H9 (cell line): Measurements from ENCODE around the gene CR1L. TPM values are rescaled to one million over a fixed set of nuclear protein-coding genes. Genes with fewer than 3 reads are reported as not detected.
"Not testable (repeated sequence)": the region's sequence is repeated elsewhere in the genome, so short reads cannot be mapped to it uniquely, and the experiment has no call there.

ENCODE experiments used
- DNase-seq: peaks from one replicate; pipeline ENCODE4 v3.0.0-alpha.2; 2017
- H2AFZ ChIP-seq: one replicate; pipeline ENCODE4 v1.6.1; 2013; ENCODE audit warnings: mild to moderate bottlenecking, low read length, control low read depth, moderate library complexity
- H2AK5ac ChIP-seq: 2 replicates; pipeline ENCODE4 v1.6.1; 2013; ENCODE audit warnings: low read length, control low read depth, mixed read lengths; ENCODE audit not compliant: insufficient read length
- H2BK120ac ChIP-seq: one replicate; pipeline ENCODE4 v1.6.1; 2013; ENCODE audit warnings: low read depth, mild to moderate bottlenecking, low read length, control low read depth, inconsistent platforms; ENCODE audit not compliant: poor library complexity, severe bottlenecking
- H2BK12ac ChIP-seq: 2 replicates; pipeline ENCODE4 v1.6.1; 2013; ENCODE audit warnings: low read length, control low read depth, mixed read lengths, low read depth; ENCODE audit not compliant: insufficient read length
- H2BK15ac ChIP-seq: 2 replicates; pipeline ENCODE4 v1.6.1; 2013; ENCODE audit warnings: low read depth, low read length, control low read depth
- H2BK20ac ChIP-seq: one replicate; pipeline ENCODE4 v1.6.1; 2013; ENCODE audit warnings: low read depth, mild to moderate bottlenecking, low read length, control low read depth, inconsistent platforms; ENCODE audit not compliant: poor library complexity, severe bottlenecking
- H2BK5ac ChIP-seq: 2 replicates; pipeline ENCODE4 v1.6.1; 2013; ENCODE audit warnings: low read length, control low read depth, mixed read lengths; ENCODE audit not compliant: insufficient read length
- H3K14ac ChIP-seq: 2 replicates; pipeline ENCODE4 v1.6.1; 2013; ENCODE audit warnings: low read length, control low read depth; ENCODE audit not compliant: insufficient read depth
- H3K18ac ChIP-seq: 2 replicates; pipeline ENCODE4 v1.6.1; 2013; ENCODE audit warnings: low read depth, mild to moderate bottlenecking, mixed read lengths, low read length, control low read depth; ENCODE audit not compliant: insufficient read length
- H3K23ac ChIP-seq: 2 replicates; pipeline ENCODE4 v1.6.1; 2013; ENCODE audit warnings: low read length, control low read depth, mixed read lengths, low read depth; ENCODE audit not compliant: insufficient read length
- H3K23me2 ChIP-seq: 2 replicates; pipeline ENCODE4 v1.6.1; 2013; ENCODE audit warnings: low read depth, mild to moderate bottlenecking, mixed read lengths, low read length, control low read depth; ENCODE audit not compliant: insufficient read length, poor library complexity, severe bottlenecking
- H3K27ac ChIP-seq: 2 replicates; pipeline ENCODE4 v1.5.1; 2013; ENCODE audit warnings: low read length, control low read depth, mixed read lengths, low read depth; ENCODE audit not compliant: insufficient read length
- H3K27me3 ChIP-seq: 2 replicates; pipeline ENCODE4 v1.6.1; 2013; ENCODE audit warnings: low read length, control low read depth, inconsistent platforms; ENCODE audit not compliant: insufficient read depth
- H3K4ac ChIP-seq: 2 replicates; pipeline ENCODE4 v1.6.1; 2013; ENCODE audit warnings: low read depth, mild to moderate bottlenecking, control low read depth, inconsistent platforms, low read length, moderate library complexity
- H3K4me1 ChIP-seq: 2 replicates; pipeline ENCODE4 v1.6.1; 2013; ENCODE audit warnings: low read length, control low read depth, inconsistent platforms; ENCODE audit not compliant: insufficient read depth
- H3K4me2 ChIP-seq: 2 replicates; pipeline ENCODE4 v1.6.1; 2013; ENCODE audit warnings: low read length, control low read depth, mixed read lengths; ENCODE audit not compliant: insufficient read length, insufficient read depth
- H3K56ac ChIP-seq: 2 replicates; pipeline ENCODE4 v1.6.1; 2013; ENCODE audit warnings: low read depth, mild to moderate bottlenecking, mixed read lengths, low read length, control low read depth; ENCODE audit not compliant: insufficient read length
- H3K79me1 ChIP-seq: 2 replicates; pipeline ENCODE4 v1.6.1; 2013; ENCODE audit warnings: low read depth, mild to moderate bottlenecking, moderate library complexity, low read length, control low read depth, inconsistent platforms; ENCODE audit not compliant: insufficient read depth, poor library complexity, severe bottlenecking
- H3K79me2 ChIP-seq: 2 replicates; pipeline ENCODE4 v1.6.1; 2013; ENCODE audit warnings: low read length, control low read depth, inconsistent platforms; ENCODE audit not compliant: insufficient read depth
- H3K9ac ChIP-seq: 2 replicates; pipeline ENCODE4 v1.6.1; 2013; ENCODE audit warnings: low read length, control low read depth, mixed read lengths; ENCODE audit not compliant: insufficient read length; ENCODE audit errors: extremely low read depth
- H3K9me3 ChIP-seq: one replicate; pipeline ENCODE4 v1.6.1; 2013; ENCODE audit warnings: low read depth, low read length, inconsistent platforms; ENCODE audit not compliant: control insufficient read depth
- H3T11ph ChIP-seq: one replicate; pipeline ENCODE4 v1.6.1; 2013; ENCODE audit warnings: mild to moderate bottlenecking, low read length, control low read depth, inconsistent platforms
- H4K20me1 ChIP-seq: one replicate; pipeline ENCODE4 v1.6.1; 2013; ENCODE audit not compliant: control insufficient read depth, insufficient read length, insufficient read depth
- H4K5ac ChIP-seq: 2 replicates; pipeline ENCODE4 v1.6.1; 2013; ENCODE audit warnings: low read depth, mild to moderate bottlenecking, mixed read lengths, low read length, control low read depth; ENCODE audit not compliant: insufficient read length
- H4K8ac ChIP-seq: replicated peaks from 2 replicates; pipeline ENCODE4 v1.6.1; 2013; ENCODE audit warnings: low read length, control low read depth, mixed read lengths, low read depth; ENCODE audit not compliant: insufficient read length
- H4K91ac ChIP-seq: 2 replicates; pipeline ENCODE4 v1.6.1; 2013; ENCODE audit warnings: low read depth, mild to moderate bottlenecking, moderate library complexity, mixed read lengths, low read length, control low read depth; ENCODE audit not compliant: insufficient read length
- H3K27ac Mint-ChIP-seq, 3 experiments: 2 replicates in 2 of 3; 3 replicates in 1 of 3; pipeline ENCODE4 v1.8.0; 2020 to 2021; ENCODE audit warnings: mixed read lengths in 3 of 3, mild to moderate bottlenecking in 1 of 3, moderate library complexity in 1 of 3
- H3K27me3 Mint-ChIP-seq: 2 replicates; pipeline ENCODE4 v1.8.0; 2021; ENCODE audit warnings: low read depth, mild to moderate bottlenecking, moderate library complexity, mixed read lengths
- H3K36me3 Mint-ChIP-seq, 3 experiments: 2 replicates in 2 of 3; 3 replicates in 1 of 3; pipeline ENCODE4 v1.8.0; 2020 to 2021; ENCODE audit warnings: low read depth in 3 of 3, mixed read lengths in 3 of 3; ENCODE audit not compliant: insufficient read depth in 1 of 3
- H3K4me1 Mint-ChIP-seq, 2 experiments: 2 replicates each; pipeline ENCODE4 v1.8.0; 2020; ENCODE audit warnings: mixed read lengths in 2 of 2
- H3K4me3 Mint-ChIP-seq, 2 experiments: 2 replicates in 1 of 2; 3 replicates in 1 of 2; pipeline ENCODE4 v1.8.0; 2020 to 2021; ENCODE audit warnings: mild to moderate bottlenecking in 2 of 2, mixed read lengths in 2 of 2, moderate library complexity in 1 of 2
- H3K9me3 Mint-ChIP-seq, 2 experiments: 2 replicates in 1 of 2; 3 replicates in 1 of 2; pipeline ENCODE4 v1.8.0; 2020; ENCODE audit warnings: mild to moderate bottlenecking in 2 of 2, mixed read lengths in 2 of 2, moderate library complexity in 1 of 2
- WGBS: extraction: QIAGEN DNeasy Blood & Tissue Kit; methylation state at CpG from one replicate; pipeline ENCODE4 v1.1.7; 2013; ENCODE audit warnings: missing lambda C conversion rate, low lambda C conversion rate, mixed read lengths; ENCODE audit not compliant: insufficient read length; ENCODE audit errors: extremely low coverage; 5-methylcytosine and 5-hydroxymethylcytosine counted together
- total RNA-seq: library from RNA; stranded (reverse); gene quantifications from 2 replicates; pipeline ENCODE4 v1.2.1, GENCODE V29; 2021
- TF ChIP-seq, protein P1 (sequence below): fragments of 200-600 bp; sonication (generic); conservative IDR thresholded peaks from 3 replicates; pipeline ENCODE4 v1.8.0; 2021; ENCODE audit warnings: antibody characterized with exemption, mild to moderate bottlenecking

The CR1L gene
- total RNA-seq, 1 experiment from 2014 or later, result 0.37 TPM

- Mint-ChIP-seq H3K4me1 (peaks cover 64 to 68% of the 10 kb centered on the region in 2 experiments), H3K27ac (peak overlapping the region; percentile 7 to 98 (median 93); a peak in 5 of 7 replicates)
- WGBS, result no CpG with 5 or more reads among the region's 5 CpGs
Measured at GRCh38 chr1:207750631-207751305, 105.8 kb downstream of the CR1L start.

GRCh38 chr1:207751463-207751789 lies 106.5 kb downstream of the CR1L start:
- H3K23me2 ChIP-seq, H2AFZ ChIP-seq, H3K9me3 ChIP-seq, H3K4ac ChIP-seq, H3K56ac ChIP-seq, H3K27me3 Mint-ChIP-seq, H3K23ac ChIP-seq, H3T11ph ChIP-seq, DNase-seq, H4K5ac ChIP-seq, H4K20me1 ChIP-seq, H2BK20ac ChIP-seq, H2BK5ac ChIP-seq, H2BK15ac ChIP-seq, H4K8ac ChIP-seq, H3K79me1 ChIP-seq, H4K91ac ChIP-seq, H3K4me1 ChIP-seq, H3K36me3 Mint-ChIP-seq, H2BK120ac ChIP-seq, H3K27me3 ChIP-seq, H2BK12ac ChIP-seq, H3K9me3 Mint-ChIP-seq, H3K14ac ChIP-seq, H2AK5ac ChIP-seq, H3K18ac ChIP-seq: not testable (repeated sequence)
- H3K9ac ChIP-seq, result peak overlapping the region; percentile 50
- H3K4me2 ChIP-seq, result peak overlapping the region; percentile 50
- H3K4me3 Mint-ChIP-seq, result peak overlapping the region; percentile 99
- H3K27ac ChIP-seq, result peak overlapping the region; percentile 25
- H3K79me2 ChIP-seq, result peaks cover 44% of the 10 kb centered on the region; the same call in 1 of the 2 replicates
- peaks cover 66 to 71% of the 10 kb centered on the region in 2 experiments for H3K4me1 Mint-ChIP-seq
- no CpG with 5 or more reads among the region's 7 CpGs for WGBS
- H3K27ac Mint-ChIP-seq, result peak overlapping the region; percentile 93 to 98 (median 95); a peak in 6 of 7 replicates

More at GRCh38 chr1:207750631-207751305, 105.8 kb downstream of the CR1L start:
- Histone ChIP-seq H3T11ph (no peak overlapping the region), H4K91ac (no peak overlapping the region), H3K4ac (no peak overlapping the region), H3K9me3 (no peaks in the 10 kb centered on the region), H3K23me2 (peaks cover 4% of the 10 kb centered on the region), H3K18ac (no peak overlapping the region), H2BK12ac (no peak overlapping the region), H2AK5ac (no peak overlapping the region), H2BK5ac (no peak overlapping the region), H3K27ac (no peak overlapping the region), H4K20me1 (no peaks in the 10 kb centered on the region), H3K4me2 (peak overlapping the region; percentile 50), H2BK15ac (no peak overlapping the region), H3K14ac (no peak overlapping the region), H3K79me1 (no peaks in the 10 kb centered on the region), H3K56ac (no peak overlapping the region), H2BK120ac (no peak overlapping the region), H3K23ac (no peak overlapping the region), H2AFZ (no peak overlapping the region), H3K79me2 (peaks cover 38% of the 10 kb centered on the region; the same call in 1 of the 2 replicates), H3K27me3 (no peaks in the 10 kb centered on the region), H2BK20ac (no peak overlapping the region), H3K4me1 (peaks cover 3% of the 10 kb centered on the region; the same call in 1 of the 2 replicates), H3K9ac (no peak overlapping the region), H4K5ac (no peak overlapping the region), H4K8ac (no peak overlapping the region)
- no peaks in the 10 kb centered on the region for H3K27me3 Mint-ChIP-seq
- peak overlapping the region; percentile 99 for H3K4me3 Mint-ChIP-seq
- no peak for DNase-seq
- TF ChIP-seq, protein P1, sequence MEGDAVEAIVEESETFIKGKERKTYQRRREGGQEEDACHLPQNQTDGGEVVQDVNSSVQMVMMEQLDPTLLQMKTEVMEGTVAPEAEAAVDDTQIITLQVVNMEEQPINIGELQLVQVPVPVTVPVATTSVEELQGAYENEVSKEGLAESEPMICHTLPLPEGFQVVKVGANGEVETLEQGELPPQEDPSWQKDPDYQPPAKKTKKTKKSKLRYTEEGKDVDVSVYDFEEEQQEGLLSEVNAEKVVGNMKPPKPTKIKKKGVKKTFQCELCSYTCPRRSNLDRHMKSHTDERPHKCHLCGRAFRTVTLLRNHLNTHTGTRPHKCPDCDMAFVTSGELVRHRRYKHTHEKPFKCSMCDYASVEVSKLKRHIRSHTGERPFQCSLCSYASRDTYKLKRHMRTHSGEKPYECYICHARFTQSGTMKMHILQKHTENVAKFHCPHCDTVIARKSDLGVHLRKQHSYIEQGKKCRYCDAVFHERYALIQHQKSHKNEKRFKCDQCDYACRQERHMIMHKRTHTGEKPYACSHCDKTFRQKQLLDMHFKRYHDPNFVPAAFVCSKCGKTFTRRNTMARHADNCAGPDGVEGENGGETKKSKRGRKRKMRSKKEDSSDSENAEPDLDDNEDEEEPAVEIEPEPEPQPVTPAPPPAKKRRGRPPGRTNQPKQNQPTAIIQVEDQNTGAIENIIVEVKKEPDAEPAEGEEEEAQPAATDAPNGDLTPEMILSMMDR, result no peak
- H3K9me3 Mint-ChIP-seq, result no peaks in the 10 kb centered on the region
- peaks cover under 1% of the 10 kb centered on the region in 3 experiments; a peak in 4 of 7 replicates for H3K36me3 Mint-ChIP-seq
